Tibial nerve (tissue), 3 donors: ENCODE measurements around the gene EDA.

Experiments
- CTCF ChIP-seq, 5 experiments: fragments of 200-600 bp in 3 of 5; fragments of 450-650 bp in 2 of 5; sonication (generic) in 3 of 5; IDR thresholded peaks; one replicate each; pipeline ENCODE4 v1.5.1; 2016 to 2019; ENCODE audit warnings: antibody characterized with exemption in 5 of 5, mild to moderate bottlenecking in 3 of 5, moderate library complexity in 2 of 5
- POLR2A ChIP-seq, 2 donors: fragments of 450-650 bp; IDR thresholded peaks; one replicate each; pipeline ENCODE4 v1.6.1; 2017; ENCODE audit warnings: antibody characterized with exemption in 2 of 2, mild to moderate bottlenecking in 2 of 2, moderate library complexity in 2 of 2

- no peak for TF ChIP-seq CTCF (IDR thresholded peaks at IDR 0.05)
- TF ChIP-seq POLR2A (IDR thresholded peaks at IDR 0.05): no peak
Observed at GRCh38 chrX:69670001-69670555, 54.2 kb downstream of the EDA start.
